Activated CD8-positive, alpha-beta memory T cell treated with anti-CD3 and anti-CD28 coated beads for 36 hours (primary cell): ENCODE data around the gene DOCK3. TPM values are rescaled to one million over a fixed set of nuclear protein-coding genes. Genes with fewer than 3 reads are reported as not detected.
"Not testable (repeated sequence)": the region's sequence is repeated elsewhere in the genome, so short reads cannot be mapped to it uniquely, and the experiment has no call there.

Experiments
- CTCF ChIA-PET: fragments of 350-600 bp; sonication (Branson Sonifier 250); formaldehyde crosslinking; loops from one replicate; lab custom pipeline; 2021; ENCODE audit warnings: antibody characterized with exemption; lab: Charles Lee
- POLR2A ChIA-PET: fragments of 350-600 bp; sonication (Branson Sonifier 250); formaldehyde crosslinking; loops from one replicate; lab custom pipeline; 2021; ENCODE audit warnings: antibody characterized with exemption; lab: Charles Lee
- total RNA-seq, 2 experiments: library from RNA; stranded (reverse); gene quantifications; one replicate each; pipeline ENCODE4 v1.2.3, GENCODE V29; 2021

DOCK3 gene
- total RNA-seq, 2 experiments from 2014 or later: 2.1 to 2.5 TPM

- ChIA-PET POLR2A (no interaction called here), CTCF (no interaction called here)
Measured at GRCh38 chr3:51295625-51296024, 620.9 kb downstream of the DOCK3 start.

GRCh38 chr3:51297333-51297732 lies 622.6 kb downstream of the DOCK3 start:
- POLR2A ChIA-PET: no interaction called here
- CTCF ChIA-PET: interaction anchor here (0.8 kb wide), 1 partner anchor 75 kb away, joined by 3 read pairs; no protein-coding TSS in a partner anchor

GRCh38 chr3:51304230-51304629 lies 629.5 kb downstream of the DOCK3 start:
- ChIA-PET POLR2A (no interaction called here), CTCF (no interaction called here)

GRCh38 chr3:51306093-51306492 lies 631.4 kb downstream of the DOCK3 start:
- ChIA-PET CTCF (no interaction called here), POLR2A (no interaction called here)

- ChIA-PET CTCF (interaction anchor here (0.7 kb wide), 1 partner anchor 43 kb away, joined by 4 read pairs; no protein-coding TSS in a partner anchor), POLR2A (no interaction called here)
Measured at GRCh38 chr3:51307458-51307857, 632.7 kb downstream of the DOCK3 start.

- CTCF ChIA-PET: interaction anchor here (0.7 kb wide), 1 partner anchor 43 kb away, joined by 4 read pairs; no protein-coding TSS in a partner anchor
- POLR2A ChIA-PET: not testable (repeated sequence)
Measured at GRCh38 chr3:51307945-51308607, 633.3 kb downstream of the DOCK3 start.

- ChIA-PET POLR2A (no interaction called here), CTCF (interaction anchor here (0.6 kb wide), 1 partner anchor 617 kb away, joined by 5 read pairs; no protein-coding TSS in a partner anchor)
Measured at GRCh38 chr3:51311055-51311454, 636.3 kb downstream of the DOCK3 start.

GRCh38 chr3:51328206-51328605 lies 653.5 kb downstream of the DOCK3 start:
- ChIA-PET CTCF (no interaction called here), POLR2A (no interaction called here)

GRCh38 chr3:51330046-51330445 lies 655.3 kb downstream of the DOCK3 start:
- CTCF ChIA-PET: no interaction called here
- POLR2A ChIA-PET: no interaction called here

GRCh38 chr3:51332156-51332555 lies 657.4 kb downstream of the DOCK3 start:
- POLR2A ChIA-PET: no interaction called here
- CTCF ChIA-PET: no interaction called here

- CTCF ChIA-PET: no interaction called here
- POLR2A ChIA-PET: no interaction called here
Measured at GRCh38 chr3:51333021-51333420, 658.3 kb downstream of the DOCK3 start.

GRCh38 chr3:51336261-51336660 lies 661.5 kb downstream of the DOCK3 start:
- ChIA-PET CTCF (no interaction called here), POLR2A (no interaction called here)

GRCh38 chr3:51337666-51338065 lies 662.9 kb downstream of the DOCK3 start:
- ChIA-PET POLR2A (no interaction called here), CTCF (no interaction called here)

- ChIA-PET CTCF (no interaction called here), POLR2A (no interaction called here)
Measured at GRCh38 chr3:51338632-51339031, 663.9 kb downstream of the DOCK3 start.

- POLR2A ChIA-PET: no interaction called here
- CTCF ChIA-PET: no interaction called here
Measured at GRCh38 chr3:51340013-51340829, 665.5 kb downstream of the DOCK3 start.

GRCh38 chr3:51340989-51341636 lies 666.4 kb downstream of the DOCK3 start:
- ChIA-PET POLR2A (no interaction called here), CTCF (no interaction called here)

GRCh38 chr3:51343918-51344687 lies 669.4 kb downstream of the DOCK3 start:
- POLR2A ChIA-PET: interaction anchor here (0.6 kb wide), 1 partner anchor 17 kb away, joined by 4 read pairs; no protein-coding TSS in a partner anchor
- CTCF ChIA-PET: interaction anchor here (0.6 kb wide), 1 partner anchor 477 kb away, joined by 3 read pairs; no protein-coding TSS in a partner anchor

- CTCF ChIA-PET: no interaction called here
- POLR2A ChIA-PET: no interaction called here
Measured at GRCh38 chr3:51350751-51351150, 676.0 kb downstream of the DOCK3 start.

- CTCF ChIA-PET: no interaction called here
- POLR2A ChIA-PET: no interaction called here
Measured at GRCh38 chr3:51353131-51353530, 678.4 kb downstream of the DOCK3 start.
